ENCODE results near the gene TLE4.

- TF ChIP-seq CTCF (IDR thresholded peaks at IDR 0.05; ENCODE audit: insufficient read depth, low read depth, low read length) (peak; percentile 13), EZH2 (IDR thresholded peaks at IDR 0.05; ENCODE audit: insufficient read depth, low read length) (no peak)
Measured at GRCh38 chr9:79603222-79603920, 31.6 kb downstream of the TLE4 start.
